HG03378 (cell line): ENCODE data around the gene CHRM2.

ENCODE experiments used
- ATAC-seq: cut with Tn5 transposase; IDR thresholded peaks from one replicate; pipeline ENCODE4 v1.9.1; 2021; ENCODE audit warnings: mild to moderate bottlenecking, moderate library complexity; ENCODE audit not compliant: unreplicated experiment

CHRM2 gene

DNA sequence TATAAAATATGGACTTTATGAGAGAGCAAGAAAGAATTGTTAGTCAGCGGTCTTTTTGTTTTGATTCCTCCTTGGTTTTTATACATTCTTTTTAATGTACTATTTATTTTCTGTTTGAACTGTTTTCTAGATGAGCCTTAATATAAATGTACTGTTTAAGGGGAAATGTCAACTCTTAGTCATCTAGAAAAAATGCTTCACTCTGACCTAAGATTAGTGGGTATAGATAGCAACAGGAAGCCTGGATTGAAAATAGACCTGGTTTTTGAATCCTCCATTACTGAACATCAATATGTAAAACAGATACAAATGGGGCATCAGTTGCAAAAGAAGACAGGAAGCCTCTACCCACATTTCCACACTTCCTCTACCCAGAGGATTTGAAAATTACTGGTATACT, 87.8 kb downstream of the CHRM2 start:
- ATAC-seq: no peak

DNA sequence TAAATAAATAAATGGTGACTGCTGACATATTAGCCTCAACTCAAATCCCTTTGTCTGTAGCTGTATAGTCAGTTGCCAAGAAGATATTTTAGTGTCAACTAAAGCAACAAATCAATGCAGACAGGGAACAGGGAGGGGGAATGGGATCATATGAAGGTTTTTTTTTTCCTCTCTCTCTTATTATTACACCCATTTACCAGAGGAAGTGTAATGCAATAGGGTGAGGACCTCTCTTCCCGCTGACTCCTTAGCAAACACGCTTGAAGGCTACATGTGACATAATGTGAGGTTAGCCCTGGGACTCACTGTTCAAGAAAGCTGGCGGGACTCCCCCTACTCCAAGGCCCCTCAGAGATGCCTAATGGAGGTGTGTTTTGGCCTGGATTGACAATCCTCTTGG, 88.2 kb downstream of the CHRM2 start:
- ATAC-seq: no peak

DNA sequence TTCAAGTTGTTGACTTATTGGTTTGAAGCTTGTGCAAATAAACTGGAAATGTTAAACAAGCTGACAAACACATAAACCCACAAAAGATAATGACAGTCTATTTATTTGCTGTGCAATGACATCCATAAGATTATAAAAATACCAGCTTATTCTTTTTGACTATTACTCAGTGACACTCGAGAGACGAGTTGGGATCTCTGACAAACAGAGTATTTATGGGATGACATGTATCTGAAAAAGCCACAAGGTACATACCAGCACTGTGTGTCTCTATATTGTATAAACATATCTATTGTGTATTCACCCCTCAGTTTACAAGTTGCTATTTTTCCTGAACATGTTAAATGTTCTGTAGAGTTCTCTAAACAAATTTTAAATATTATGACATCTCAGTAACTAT, 88.9 kb downstream of the CHRM2 start:
- ATAC-seq: no peak

DNA sequence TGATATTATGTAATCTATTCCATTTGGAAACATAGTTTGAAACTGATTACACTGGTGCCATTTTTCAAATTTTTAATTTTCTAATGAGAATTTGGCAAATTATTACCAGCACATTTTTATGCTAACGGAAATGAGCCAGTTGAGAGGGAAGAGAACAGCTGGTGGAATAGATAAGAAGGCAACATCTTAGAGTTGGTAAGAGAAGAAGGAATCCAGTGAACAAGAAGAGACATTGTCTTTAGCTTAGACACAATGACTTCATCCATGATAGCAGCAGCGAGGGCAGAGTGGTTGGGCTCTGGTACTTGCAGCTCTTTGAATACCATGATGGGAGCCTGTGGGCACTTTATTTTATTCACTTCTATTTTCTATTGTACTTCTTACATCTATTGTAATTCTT, 89.6 kb downstream of the CHRM2 start:
- no peak for ATAC-seq

- no peak for ATAC-seq
Observed at GRCh38 chr7:136964347-136964746, 95.9 kb downstream of the CHRM2 start.

GRCh38 chr7:136966825-136967224, 98.4 kb downstream of the CHRM2 start:
- ATAC-seq: no peak

- ATAC-seq: no peak
Observed at GRCh38 chr7:136969761-136970160, 101.3 kb downstream of the CHRM2 start.

GRCh38 chr7:136971776-136972175, 103.3 kb downstream of the CHRM2 start:
- no peak for ATAC-seq

- ATAC-seq: no peak
Observed at GRCh38 chr7:136976504-136977251, 108.2 kb downstream of the CHRM2 start.

GRCh38 chr7:136993377-136993776, 124.9 kb downstream of the CHRM2 start:
- ATAC-seq: no peak

DNA sequence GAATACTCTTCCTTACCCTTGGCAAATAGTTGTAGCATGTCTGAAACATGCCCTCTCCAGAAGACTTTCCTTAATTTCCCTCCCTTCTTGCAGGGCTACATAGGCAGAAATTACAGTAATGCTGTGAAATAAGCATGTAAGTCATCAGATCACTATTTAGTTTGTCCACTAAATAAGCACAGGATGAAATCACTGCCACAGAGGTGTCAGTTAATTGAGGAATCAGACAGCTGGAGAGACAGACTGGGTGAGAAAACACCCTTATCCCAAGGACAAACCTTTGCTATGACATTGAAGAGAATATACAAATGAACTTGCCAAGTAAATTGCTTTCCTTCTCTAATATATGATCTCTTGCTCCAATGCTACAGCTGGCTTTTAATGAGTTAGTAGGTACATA, 129.3 kb downstream of the CHRM2 start:
- no peak for ATAC-seq

DNA sequence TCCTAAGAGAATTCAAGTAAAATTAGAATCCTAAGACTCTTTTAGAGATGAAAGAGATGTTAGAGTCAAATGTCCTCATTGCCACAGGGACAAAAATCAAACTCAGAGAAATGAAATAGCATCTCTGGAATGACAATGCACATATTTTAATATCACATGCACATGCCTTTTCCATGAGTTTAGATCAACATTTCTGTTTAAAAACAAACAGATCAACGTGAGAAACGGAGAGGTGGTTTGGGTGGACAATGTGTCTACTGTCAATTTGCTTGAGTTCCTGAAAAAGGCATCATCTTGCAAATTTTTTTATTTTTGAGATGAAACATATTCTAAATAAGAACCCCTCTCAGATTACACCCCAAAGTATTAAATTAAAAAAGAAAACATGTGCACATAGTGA, 130.0 kb downstream of the CHRM2 start:
- no peak for ATAC-seq

DNA sequence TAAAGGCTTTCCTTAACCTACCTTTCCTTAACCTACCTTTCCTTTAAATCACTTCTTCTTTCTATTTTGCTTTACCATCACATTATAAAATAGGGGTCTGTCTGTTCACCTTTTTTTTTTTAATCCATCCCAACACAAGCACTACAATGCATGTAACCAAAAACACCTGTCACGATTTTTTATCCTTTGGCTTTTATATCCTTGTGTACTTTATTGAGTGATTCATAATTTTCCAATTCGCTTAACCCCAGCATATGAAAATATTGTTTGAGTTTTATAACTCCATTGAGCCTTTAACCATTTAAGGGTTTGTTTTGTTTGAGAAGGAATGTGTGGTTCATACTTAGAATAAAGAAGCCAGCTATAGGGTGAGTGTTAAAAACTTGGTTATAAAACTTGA, 132.2 kb downstream of the CHRM2 start:
- ATAC-seq: no peak

DNA sequence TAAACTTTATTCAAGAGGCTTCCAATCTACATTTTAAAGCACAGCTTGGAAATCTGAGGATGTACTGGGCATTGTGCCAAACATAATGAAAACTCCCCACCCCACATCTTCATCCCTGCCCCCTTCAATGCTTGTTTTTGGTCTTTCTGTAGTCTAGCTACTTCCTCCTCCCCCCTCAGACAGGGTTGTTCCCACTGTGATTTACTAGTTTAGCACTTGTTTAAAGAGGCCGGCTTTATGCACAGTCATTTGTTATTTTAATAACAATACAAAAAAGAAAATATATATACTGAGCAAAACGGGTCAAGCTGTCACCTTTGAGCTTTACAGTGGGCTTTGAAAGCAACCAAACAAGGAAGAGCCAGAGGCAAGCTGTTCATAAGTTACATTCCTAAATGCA, 132.6 kb downstream of the CHRM2 start:
- ATAC-seq: no peak

GRCh38 chr7:137001478-137001877, 133.0 kb downstream of the CHRM2 start:
- no peak for ATAC-seq

DNA sequence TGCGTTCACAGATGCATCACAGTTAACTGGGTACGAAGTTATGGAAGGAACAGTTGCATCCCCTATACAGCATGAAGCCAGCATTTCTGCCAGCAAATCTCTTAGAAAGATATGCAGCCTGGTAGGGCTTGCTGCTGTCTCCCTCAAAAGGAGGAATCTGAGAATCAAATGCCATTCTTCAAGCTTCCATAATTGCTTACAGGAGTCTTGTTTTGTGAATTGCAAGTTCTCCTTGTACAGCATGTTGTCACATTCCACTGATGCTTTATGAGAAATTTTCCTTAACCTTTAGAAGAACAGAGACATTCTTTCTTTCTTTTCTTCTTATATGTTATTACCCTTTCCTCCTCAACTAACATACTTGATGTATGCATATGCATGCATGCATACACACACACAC, 134.6 kb downstream of the CHRM2 start:
- no peak for ATAC-seq

DNA sequence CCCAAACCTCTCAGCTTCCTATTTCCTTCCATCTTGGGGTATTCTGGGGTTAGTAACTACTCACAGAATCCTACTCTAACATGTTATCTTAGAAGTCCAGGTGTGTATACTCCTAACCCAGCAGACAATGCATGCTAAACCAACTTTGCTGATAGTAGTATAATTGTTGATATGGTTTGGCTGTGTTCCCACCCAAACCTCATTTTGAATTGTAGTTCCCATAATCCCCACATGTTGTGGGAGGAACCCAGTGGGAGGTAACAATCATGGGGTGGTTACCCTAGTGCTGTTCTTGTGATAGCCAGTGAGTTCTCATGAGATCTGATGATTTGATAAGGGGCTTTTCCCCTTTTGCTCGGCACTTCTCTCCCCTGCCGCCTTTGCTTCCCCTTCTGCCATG, 135.1 kb downstream of the CHRM2 start:
- ATAC-seq: no peak

DNA sequence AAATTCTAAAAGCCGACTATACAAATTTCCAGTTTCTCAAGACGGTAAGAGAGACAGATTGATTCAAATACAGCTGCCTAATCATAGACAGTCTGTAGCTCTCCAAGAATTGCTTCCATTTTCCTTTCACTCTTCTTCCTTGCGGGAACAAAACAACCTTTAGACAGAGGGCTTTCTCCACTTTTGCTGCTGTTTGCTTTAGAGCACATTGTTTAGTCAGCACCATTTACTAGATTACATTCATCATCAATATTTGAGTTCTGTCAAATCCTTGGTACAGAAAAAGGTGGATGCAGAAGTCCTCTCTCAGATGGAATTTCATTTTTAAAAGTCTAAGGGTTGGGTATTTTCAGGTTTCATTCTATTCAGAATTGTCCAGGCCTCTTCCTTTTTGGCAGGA, 137.4 kb downstream of the CHRM2 start:
- ATAC-seq: no peak

DNA sequence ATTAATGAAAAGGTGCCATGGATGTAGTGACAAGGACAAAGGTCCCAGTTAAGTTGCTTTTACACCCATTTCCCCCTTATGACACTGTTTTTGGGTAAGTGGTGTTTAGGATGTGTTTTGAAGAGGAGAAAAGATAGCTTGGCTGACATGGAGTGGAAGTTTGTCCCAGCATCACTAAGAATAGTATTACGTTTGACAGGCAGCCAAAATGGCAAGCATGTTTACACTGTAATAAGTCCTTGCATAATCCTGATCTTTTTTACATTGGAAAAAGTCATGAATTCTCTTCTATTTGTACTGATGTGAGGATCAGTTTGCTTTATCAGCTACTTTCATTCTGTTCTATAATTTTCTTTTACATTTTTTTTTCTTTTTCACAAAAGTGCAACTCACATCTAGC, 137.8 kb downstream of the CHRM2 start:
- ATAC-seq: no peak

- ATAC-seq: no peak
Observed at GRCh38 chr7:137007001-137007694, 138.7 kb downstream of the CHRM2 start.

DNA sequence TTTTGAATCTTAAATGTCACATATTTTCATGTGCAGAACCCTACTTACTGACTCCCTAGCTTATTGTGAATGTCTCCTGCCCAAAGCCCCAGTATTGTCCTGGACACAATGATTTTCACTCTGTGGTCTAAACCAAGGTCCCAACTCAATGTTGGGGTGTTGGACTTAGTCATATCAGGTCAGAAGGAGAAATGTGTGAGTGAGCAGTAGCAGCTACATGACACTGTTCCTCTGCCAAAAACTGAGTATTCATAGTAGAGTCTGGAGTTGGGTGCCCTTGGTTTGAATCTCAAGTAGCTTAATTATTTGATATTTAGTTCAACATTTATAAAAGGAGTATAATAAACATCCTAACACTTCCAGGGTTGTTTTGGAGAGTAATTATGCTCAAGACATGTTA, 141.0 kb downstream of the CHRM2 start:
- ATAC-seq: no peak

DNA sequence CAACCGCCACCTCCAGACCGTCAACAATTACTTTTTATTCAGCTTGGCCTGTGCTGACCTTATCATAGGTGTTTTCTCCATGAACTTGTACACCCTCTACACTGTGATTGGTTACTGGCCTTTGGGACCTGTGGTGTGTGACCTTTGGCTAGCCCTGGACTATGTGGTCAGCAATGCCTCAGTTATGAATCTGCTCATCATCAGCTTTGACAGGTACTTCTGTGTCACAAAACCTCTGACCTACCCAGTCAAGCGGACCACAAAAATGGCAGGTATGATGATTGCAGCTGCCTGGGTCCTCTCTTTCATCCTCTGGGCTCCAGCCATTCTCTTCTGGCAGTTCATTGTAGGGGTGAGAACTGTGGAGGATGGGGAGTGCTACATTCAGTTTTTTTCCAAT, 146.6 kb downstream of the CHRM2 start:
- ATAC-seq: no peak

DNA sequence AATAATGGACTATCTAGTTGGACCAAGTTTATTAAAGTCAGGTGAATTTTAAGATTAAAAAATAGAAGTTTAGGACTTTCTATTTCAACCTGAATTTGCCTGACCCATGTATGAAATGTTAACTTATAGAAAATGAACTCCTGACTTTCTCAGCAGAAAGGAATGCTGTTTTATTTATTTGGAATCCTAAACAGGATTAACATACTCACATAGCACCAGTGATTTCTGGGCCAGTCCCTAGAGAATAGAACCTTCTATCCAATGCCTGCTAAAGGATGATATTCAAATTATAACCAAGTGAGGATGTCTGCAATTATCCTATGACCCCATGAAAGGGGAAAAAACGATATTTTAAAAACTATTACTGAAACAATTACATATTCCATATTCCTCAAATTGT, 148.8 kb downstream of the CHRM2 start:
- no peak for ATAC-seq
